GM12878 (cell line): ENCODE results near the gene SORCS1. TPM values are rescaled to one million over a fixed set of nuclear protein-coding genes. Genes with fewer than 3 reads are reported as not detected.

Experiments used
- ATAC-seq: fragments of 200-7000 bp; cut with Tn5 transposase; 3 replicates; pipeline ENCODE4 v1.9.1; 2020; ENCODE audit warnings: mild to moderate bottlenecking, moderate library complexity
- BruUV-seq: library from RNA; stranded (reverse); fragments of 400-500 nt; replicated peaks from 2 replicates; lab custom pipeline; 2021; lab: Mats Ljungman, UMichigan
- CTCF ChIA-PET: fragments of 300-600 bp; sonication (Branson Sonifier 250); formaldehyde crosslinking; extraction: SDS; loops from one replicate; lab custom pipeline; 2021; ENCODE audit warnings: inconsistent platforms; lab: Yijun Ruan, JAX
- POLR2A ChIA-PET: fragments of 350-600 bp; formaldehyde crosslinking; extraction: SDS; loops from one replicate; lab custom pipeline; 2021; ENCODE audit warnings: inconsistent platforms; lab: Charles Lee
- RAD21 ChIA-PET: fragments of 300-600 bp; sonication (Branson Sonifier 250); formaldehyde crosslinking; loops from one replicate; lab custom pipeline; 2023; ENCODE audit warnings: antibody characterized with exemption; ENCODE audit not compliant: unreplicated experiment; lab: Charles Lee
- SMC1A ChIA-PET: fragments of 300-600 bp; sonication (Branson Sonifier 250); formaldehyde crosslinking; loops from one replicate; lab custom pipeline; 2023; ENCODE audit not compliant: unreplicated experiment, uncharacterized antibody; lab: Charles Lee
- DNase-seq: peaks from one replicate; pipeline ENCODE4 v3.0.0-alpha.2; 2011; ENCODE audit warnings: low read depth, low spot score
- FAIRE-seq: peaks from 3 replicates; lab custom pipeline; 2011; peaks lifted over from hg19 to GRCh38; lab: Jason Lieb, UNC
- H2AFZ ChIP-seq: 2 replicates; pipeline ENCODE4 v1.6.0; 2011; ENCODE audit warnings: low read depth, low read length, control low read depth; ENCODE audit not compliant: control insufficient read depth
- H3K27ac ChIP-seq: 2 replicates; pipeline ENCODE4 v1.5.1; 2011; ENCODE audit warnings: control low read depth; ENCODE audit not compliant: control insufficient read depth, insufficient read depth
- H3K27me3 ChIP-seq, 2 experiments: replicated peaks in 1 of 2; 2 replicates each; pipeline versions ENCODE4 v1.6.0 to v1.6.1; 2011; ENCODE audit warnings: low read length in 1 of 2; ENCODE audit not compliant: control insufficient read depth in 2 of 2, insufficient read depth in 2 of 2
- H3K36me3 ChIP-seq, 2 experiments: 2 replicates each; pipeline ENCODE4 v1.5.1; 2011; ENCODE audit warnings: low read length in 1 of 2; ENCODE audit not compliant: control insufficient read depth in 2 of 2, insufficient read depth in 2 of 2
- H3K4me1 ChIP-seq: 2 replicates; pipeline ENCODE4 v1.6.1; 2011; ENCODE audit warnings: mild to moderate bottlenecking, low read length, moderate library complexity, mixed read lengths; ENCODE audit not compliant: control insufficient read depth, insufficient read depth
- H3K4me2 ChIP-seq: 2 replicates; pipeline ENCODE4 v1.6.0; 2011; ENCODE audit warnings: control low read depth; ENCODE audit not compliant: control insufficient read depth, insufficient read depth
- H3K4me3 ChIP-seq: fragments of 200-600 bp; sonication (generic); 2 replicates; pipeline ENCODE4 v1.5.1; 2016
- H3K79me2 ChIP-seq: 2 replicates; pipeline ENCODE4 v1.6.0; 2011; ENCODE audit warnings: low read length; ENCODE audit not compliant: control insufficient read depth, insufficient read depth
- H3K9ac ChIP-seq: 2 replicates; pipeline ENCODE4 v1.8.0; 2011; ENCODE audit warnings: low read length, control low read depth, mixed read lengths; ENCODE audit not compliant: control insufficient read depth, insufficient read depth
- H3K9me3 ChIP-seq: replicated peaks from 3 replicates; pipeline ENCODE4 v1.5.1; 2011; ENCODE audit warnings: mild to moderate bottlenecking, low read length; ENCODE audit not compliant: control insufficient read depth, insufficient read depth
- H4K20me1 ChIP-seq: 2 replicates; pipeline ENCODE4 v1.6.0; 2011; ENCODE audit not compliant: control insufficient read depth, insufficient read depth
- ASH2L ChIP-seq: fragments of 300-600, 200-600 bp; sonication (generic); IDR thresholded peaks from 2 replicates; pipeline ENCODE4 v1.6.1; 2017; ENCODE audit warnings: low read depth, mild to moderate bottlenecking, borderline replicate concordance
- ATF3 ChIP-seq: IDR thresholded peaks from 2 replicates; pipeline ENCODE4 v1.6.1; 2011; ENCODE audit warnings: low read depth, mild to moderate bottlenecking, low read length, moderate library complexity, borderline replicate concordance; ENCODE audit errors: extremely low read depth
- BCL3 ChIP-seq: IDR thresholded peaks from 2 replicates; pipeline ENCODE4 v1.6.1; 2011; ENCODE audit warnings: borderline replicate concordance, low read depth, mild to moderate bottlenecking, moderate library complexity, low read length; ENCODE audit not compliant: insufficient read depth, poor library complexity, severe bottlenecking
- CBX3 ChIP-seq: fragments of 200-600 bp; sonication (generic); IDR thresholded peaks from 2 replicates; pipeline ENCODE4 v1.6.1; 2016; ENCODE audit warnings: low read depth, borderline replicate concordance
- CBX5 ChIP-seq: sonication (generic); IDR thresholded peaks from 2 replicates; pipeline ENCODE4 v1.6.1; 2016; ENCODE audit warnings: low read depth, moderate library complexity, mild to moderate bottlenecking, inconsistent platforms
- ETV6 ChIP-seq, 2 experiments: fragments of 450-650 bp in 1 of 2; IDR thresholded peaks in 1 of 2; conservative IDR thresholded peaks in 1 of 2; 2 replicates each; pipeline ENCODE4 v1.6.1; 2014; ENCODE audit warnings: antibody characterized with exemption in 1 of 2, borderline replicate concordance in 1 of 2, low read depth in 1 of 2, mild to moderate bottlenecking in 1 of 2, moderate library complexity in 1 of 2
- IKZF1 ChIP-seq: fragments of 450-650 bp; conservative IDR thresholded peaks from 2 replicates; pipeline ENCODE4 v1.6.1; 2017; ENCODE audit warnings: antibody characterized with exemption, mild to moderate bottlenecking
- NFYB ChIP-seq: IDR thresholded peaks from 2 replicates; pipeline ENCODE4 v1.6.1; 2011; ENCODE audit warnings: low read depth, mild to moderate bottlenecking, low read length, improper control_type of control experiment, moderate library complexity; ENCODE audit not compliant: insufficient read depth
- RAD51 ChIP-seq: fragments of 450-650 bp; IDR thresholded peaks from 2 replicates; pipeline ENCODE4 v1.6.1; 2016; ENCODE audit warnings: moderate library complexity, mild to moderate bottlenecking, inconsistent platforms
- SMARCA5 ChIP-seq: fragments of 450-650 bp; IDR thresholded peaks from 2 replicates; pipeline ENCODE4 v1.6.1; 2017; ENCODE audit warnings: mild to moderate bottlenecking
- SMC3 ChIP-seq: IDR thresholded peaks from 2 replicates; pipeline ENCODE4 v1.6.1; 2011; ENCODE audit warnings: low read length, improper control_type of control experiment, borderline replicate concordance
- SUZ12 ChIP-seq: fragments of 200-600 bp; sonication (generic); IDR thresholded peaks from one replicate; pipeline ENCODE4 v1.6.1; 2018; ENCODE audit warnings: antibody characterized with exemption, mild to moderate bottlenecking; ENCODE audit not compliant: unreplicated experiment
- TCF12 ChIP-seq: IDR thresholded peaks from 2 replicates; pipeline ENCODE4 v1.6.1; 2011; ENCODE audit warnings: low read depth, mild to moderate bottlenecking, low read length
- ZNF274 ChIP-seq: IDR thresholded peaks from one replicate; pipeline ENCODE4 v1.8.0; 2011; ENCODE audit not compliant: insufficient read length, insufficient read depth
- WGBS: methylation state at CpG from one replicate; pipeline ENCODE4 v1.1.6; 2016; ENCODE audit warnings: low lambda C conversion rate; ENCODE audit not compliant: insufficient replicate concordance, insufficient coverage; ENCODE audit errors: missing lambda C conversion rate; 5-methylcytosine and 5-hydroxymethylcytosine counted together
- in situ Hi-C: fragments of 300-500 bp; cut with MboI; formaldehyde crosslinking; loops from 9 replicates; pipeline ENCODE4 v1.14.3; 2018; ENCODE audit warnings: mixed read lengths
- intact Hi-C: fragments of 100-400 bp; cut with micrococcal nuclease; formaldehyde crosslinking; loops from one replicate; pipeline ENCODE4 v1.14.2; 2022; ENCODE audit not compliant: unreplicated experiment
- polyA plus RNA-seq, 11 experiments: library from polyadenylated mRNA; depleted of rRNA in 4 of 11; unstranded in 6 of 11; stranded (reverse) in 5 of 11; fragments of >200 nt; fragmentation: Nextera tagmentation in 4 of 11; fragmentation: Illumina TruSeq in 1 of 11; extraction: Ambion mirVana in 4 of 11; extraction: Trizol in 1 of 11; gene quantifications; 1 replicate in 1 of 11; 2 replicates in 10 of 11; pipeline versions ENCODE4 v1.2.1 to v1.2.3, GENCODE V29; 2011 to 2016; ENCODE audit warnings: inconsistent platforms in 2 of 11, missing spikeins in 2 of 11, low read depth in 1 of 11
- total RNA-seq, 4 experiments: library from RNA; depleted of rRNA in 3 of 4; stranded (reverse); fragments of >200 nt in 3 of 4; fragmentation: Illumina TruSeq in 1 of 4; extraction: Trizol in 1 of 4; gene quantifications; 2 replicates each; pipeline versions ENCODE4 v1.2.1 to v1.2.3, GENCODE V29; 2013 to 2021

The SORCS1 gene
- total and polyA plus RNA-seq, 10 of the 15 experiments (the other 5 are each of a cell fraction or from before 2014, with no cell fraction given), result 0.02 to 9.6 (median 0.06) TPM; not detected in 3

GRCh38 chr10:106707657-106708056 is 456.8 kb downstream of the SORCS1 start:
- TF ChIP-seq ATF3 (no peak), RAD51 (no peak), IKZF1 (no peak), ETV6 (conservative IDR thresholded peaks at IDR 0.05 in 1 of 2, IDR thresholded peaks at IDR 0.05 in 1 of 2; ENCODE audit: borderline replicate concordance in 1 of 2, low read depth in 1 of 2) (no peak), CBX5 (no peak), ASH2L (no peak), SUZ12 (no peak), SMC3 (no peak), BCL3 (no peak), SMARCA5 (no peak), TCF12 (no peak), ZNF274 (no peak), CBX3 (no peak), NFYB (no peak)
- POLR2A ChIA-PET, result no interaction called here
- WGBS, result 44% methylated on average over 3 of the region's 3 CpGs
- FAIRE-seq (no peak), DNase-seq (no peak), ATAC-seq (no peak)
- intact Hi-C loops (loop anchor here (5.0 to 10.0 kb wide), 4 partner anchors 567 to 1835 kb away; no protein-coding TSS in a partner anchor), in situ Hi-C loops (loop anchor here (10.0 kb wide), 1 partner anchor 277 kb away; no protein-coding TSS in a partner anchor)
- H3K79me2 ChIP-seq, result no peaks in the 10 kb centered on the region
- H4K20me1 ChIP-seq, result no peaks in the 10 kb centered on the region
- H3K9ac ChIP-seq, result no peak overlapping the region
- no peaks in the 10 kb centered on the region for H3K9me3 ChIP-seq
- no peaks in the 10 kb centered on the region for H3K4me1 ChIP-seq
- no peak overlapping the region for H3K27ac ChIP-seq
- no TSS peak for BruUV-seq
- CTCF ChIA-PET, result interaction anchor here (1.1 to 6.1 kb wide), 3 partner anchors 9 to 449 kb away, joined by 3 to 62 read pairs (median 4); no protein-coding TSS in a partner anchor
- no peak overlapping the region for H3K4me2 ChIP-seq
- SMC1A ChIA-PET, result interaction anchor here (1.4 to 4.7 kb wide), 3 partner anchors 87 to 273 kb away, joined by 4 to 27 read pairs (median 4); no protein-coding TSS in a partner anchor
- no peaks in the 10 kb centered on the region for H3K36me3 ChIP-seq
- no peak overlapping the region for H2AFZ ChIP-seq
- RAD21 ChIA-PET, result interaction anchor here (1.0 to 3.0 kb wide), 4 partner anchors 9 to 273 kb away, joined by 3 to 26 read pairs (median 4); no protein-coding TSS in a partner anchor
- H3K4me3 ChIP-seq, result no peak overlapping the region
- H3K27me3 ChIP-seq, result no peaks in the 10 kb centered on the region; a peak in 1 of 4 replicates
